Stimulated activated CD8-positive, alpha-beta memory T cell treated with anti-CD3 and anti-CD28 coated beads, Interleukin-15, amount 100 ng/mL, for 48 hours (primary cell): Measurements from ENCODE around the gene IFIT3.

Experiments
- DNase-seq, 2 donors: peaks; one replicate each; pipeline ENCODE4 v3.0.0-alpha.2; 2020; ENCODE audit warnings: low read depth in 2 of 2

Gene IFIT3

GRCh38 chr10:89357975-89358374 is 30.2 kb downstream of the IFIT3 start:
- no peak for DNase-seq

- DNase-seq: no peak
Measured at GRCh38 chr10:89360157-89360556, 32.4 kb downstream of the IFIT3 start.

- no peak for DNase-seq
Measured at GRCh38 chr10:89362929-89363328, 35.1 kb downstream of the IFIT3 start.

- DNase-seq: no peak
Measured at GRCh38 chr10:89363729-89364442, 36.1 kb downstream of the IFIT3 start.

- DNase-seq: no peak
Measured at GRCh38 chr10:89364531-89364930, 36.7 kb downstream of the IFIT3 start.

- DNase-seq: no peak
Measured at GRCh38 chr10:89367529-89367928, 39.7 kb downstream of the IFIT3 start.

GRCh38 chr10:89368129-89368528 is 40.3 kb downstream of the IFIT3 start:
- no peak for DNase-seq

- DNase-seq: no peak
Measured at GRCh38 chr10:89369156-89370105, 41.6 kb downstream of the IFIT3 start.

GRCh38 chr10:89371079-89371478 is 43.3 kb downstream of the IFIT3 start:
- no peak for DNase-seq

- DNase-seq: no peak
Measured at GRCh38 chr10:89371987-89372386, 44.2 kb downstream of the IFIT3 start.

- DNase-seq: no peak
Measured at GRCh38 chr10:89373916-89374711, 46.3 kb downstream of the IFIT3 start.

GRCh38 chr10:89374713-89375141 is 46.9 kb downstream of the IFIT3 start:
- DNase-seq: no peak

- DNase-seq: no peak
Measured at GRCh38 chr10:89377705-89378637, 50.2 kb downstream of the IFIT3 start, which contains the start of gene IFIT1B. TSS of gene IFIT1B (plus strand) at chr10:89378056. CDS start at chr10:89378136, 80 bp downstream.

- no peak for DNase-seq
Measured at GRCh38 chr10:89379103-89379502, 51.3 kb downstream of the IFIT3 start.

- DNase-seq: no peak
Measured at GRCh38 chr10:89382757-89383156, 55.0 kb downstream of the IFIT3 start.

GRCh38 chr10:89384474-89385340 is 56.9 kb downstream of the IFIT3 start:
- no peak for DNase-seq

GRCh38 chr10:89388806-89389205 is 61.0 kb downstream of the IFIT3 start:
- no peak for DNase-seq

- DNase-seq: no peak
Measured at GRCh38 chr10:89389254-89389653, 61.5 kb downstream of the IFIT3 start.
